ENCODE measurements around the gene ECE1.

The ECE1 gene

DNA sequence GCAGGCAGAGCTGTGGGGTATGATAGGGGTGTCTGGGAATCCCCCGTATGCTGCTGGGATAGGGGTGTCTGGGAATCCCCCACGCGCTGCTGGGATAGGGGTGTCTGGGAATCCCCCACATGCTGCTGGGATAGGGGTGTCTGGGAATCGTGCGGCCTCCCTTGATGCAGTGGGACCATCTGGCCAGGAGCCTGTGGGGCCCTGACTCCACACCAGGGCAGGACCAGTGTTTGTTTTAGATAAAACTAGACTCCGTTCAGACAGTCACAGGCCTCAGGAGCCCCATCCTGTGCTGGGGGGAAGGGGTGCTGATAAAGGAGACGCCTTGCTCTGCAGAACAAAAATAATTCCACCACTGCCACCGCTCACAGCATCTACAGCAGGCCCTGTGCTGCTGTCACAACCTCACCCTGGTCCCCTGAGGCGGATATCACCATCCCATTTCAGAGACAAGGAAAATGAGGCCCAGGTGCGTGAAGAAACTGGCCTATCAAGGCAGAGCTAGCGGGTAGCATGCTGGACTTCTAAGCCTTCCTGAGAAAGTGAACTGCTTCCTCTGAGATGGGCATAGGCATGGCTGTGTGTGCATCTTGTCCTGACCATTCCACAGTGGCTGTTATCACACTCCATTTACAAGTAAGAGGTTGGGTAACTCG is 24.0 kb downstream of the ECE1 start:
- DNase-seq = no peak

- DNase-seq = no peak
Measured at GRCh38 chr1:21265644-21266043, 24.6 kb downstream of the ECE1 start.

- no peak for DNase-seq
Measured at GRCh38 chr1:21264898-21265297, 25.4 kb downstream of the ECE1 start.

DNA sequence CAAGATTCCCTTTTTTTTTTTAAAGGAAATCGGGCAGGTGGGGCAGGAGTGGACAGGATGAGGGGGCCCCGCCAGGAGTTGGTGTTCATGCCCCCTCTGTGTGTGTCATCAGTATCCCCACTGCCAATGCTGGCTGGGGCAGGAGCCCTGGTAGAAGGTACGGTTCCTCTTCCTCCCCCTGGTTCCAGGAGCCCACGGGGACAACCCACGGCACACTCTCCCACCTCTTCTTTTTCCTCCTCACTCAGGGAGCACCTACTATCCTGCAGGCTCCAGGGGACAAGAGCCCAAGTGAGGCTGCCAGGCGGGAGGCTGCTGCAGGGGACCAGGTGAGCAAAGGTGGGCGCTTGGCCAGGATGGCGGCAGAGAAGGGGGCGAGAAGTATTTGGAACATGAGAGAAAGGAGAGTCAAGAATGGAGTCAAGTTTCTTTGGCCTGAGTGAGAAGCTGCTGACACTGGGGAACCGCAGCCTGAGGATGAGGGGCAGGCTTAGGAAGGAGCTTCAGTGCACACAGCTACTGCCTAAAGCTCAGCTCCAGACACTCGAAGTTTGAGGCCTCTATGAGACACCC is 26.5 kb downstream of the ECE1 start:
- no peak for DNase-seq

DNA sequence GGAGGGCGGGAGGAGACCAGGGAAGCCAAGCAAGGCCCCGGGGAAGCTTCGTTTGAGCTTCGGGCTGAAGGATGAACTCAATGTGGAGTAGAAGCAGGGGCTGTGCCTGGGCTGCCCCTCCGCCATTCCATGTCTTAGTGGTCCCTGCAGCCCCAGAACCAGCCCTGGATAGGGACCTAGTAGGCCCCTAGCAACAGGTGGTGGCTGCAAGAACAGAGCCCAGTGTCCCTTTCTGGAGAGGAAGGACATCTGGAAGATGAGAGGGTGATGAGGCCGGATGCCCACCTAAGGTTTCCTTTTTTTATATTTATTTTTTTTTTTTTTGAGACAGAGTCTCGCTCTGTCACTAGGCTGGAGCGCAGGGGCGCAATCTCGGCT is 27.2 kb downstream of the ECE1 start:
- DNase-seq = no peak

DNA sequence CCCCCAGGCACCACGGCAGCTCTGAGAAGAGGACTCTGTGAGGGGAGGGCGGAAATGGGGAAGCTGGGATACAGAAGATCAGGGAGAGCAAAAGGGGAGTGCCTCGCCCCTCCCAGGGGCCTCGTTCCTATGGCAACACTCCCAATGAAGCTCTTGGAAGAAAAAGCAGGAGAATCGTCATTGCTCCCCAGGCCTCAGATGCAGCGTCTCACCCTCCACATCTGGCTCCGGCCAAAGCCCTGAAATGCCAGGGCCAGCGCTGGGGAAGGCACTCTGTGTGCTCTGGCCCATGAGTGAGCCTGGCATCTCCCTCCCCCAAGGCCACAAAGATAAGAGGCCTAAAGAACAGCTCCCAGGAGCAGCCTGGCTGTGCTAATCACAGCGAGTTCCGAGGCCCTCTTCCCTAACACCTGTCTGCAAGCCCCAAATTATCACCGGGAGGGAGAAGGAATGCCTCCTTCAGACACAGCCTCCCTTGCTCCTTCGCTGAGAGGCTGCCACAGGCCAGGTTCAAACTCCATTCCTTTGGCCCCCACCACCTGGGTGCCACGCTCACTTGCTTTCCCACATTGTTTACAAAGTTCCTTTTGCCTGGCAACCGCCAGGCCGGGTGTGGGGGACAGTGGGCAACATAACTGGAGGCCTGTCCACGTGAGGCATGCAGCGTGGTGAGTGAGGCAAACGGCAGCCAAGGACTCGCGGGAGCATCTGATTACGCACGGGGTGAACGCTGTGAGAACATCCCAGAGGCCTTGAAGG is 27.8 kb downstream of the ECE1 start:
- no peak for DNase-seq

- DNase-seq = no peak
Measured at GRCh38 chr1:21261551-21262292, 28.5 kb downstream of the ECE1 start.

GRCh38 chr1:21260405-21261125 is 29.7 kb downstream of the ECE1 start:
- no peak for DNase-seq

- no peak for DNase-seq
Measured at GRCh38 chr1:21259316-21260076, 30.8 kb downstream of the ECE1 start.

- no peak for DNase-seq
Measured at GRCh38 chr1:21258331-21259134, 31.7 kb downstream of the ECE1 start.

DNA sequence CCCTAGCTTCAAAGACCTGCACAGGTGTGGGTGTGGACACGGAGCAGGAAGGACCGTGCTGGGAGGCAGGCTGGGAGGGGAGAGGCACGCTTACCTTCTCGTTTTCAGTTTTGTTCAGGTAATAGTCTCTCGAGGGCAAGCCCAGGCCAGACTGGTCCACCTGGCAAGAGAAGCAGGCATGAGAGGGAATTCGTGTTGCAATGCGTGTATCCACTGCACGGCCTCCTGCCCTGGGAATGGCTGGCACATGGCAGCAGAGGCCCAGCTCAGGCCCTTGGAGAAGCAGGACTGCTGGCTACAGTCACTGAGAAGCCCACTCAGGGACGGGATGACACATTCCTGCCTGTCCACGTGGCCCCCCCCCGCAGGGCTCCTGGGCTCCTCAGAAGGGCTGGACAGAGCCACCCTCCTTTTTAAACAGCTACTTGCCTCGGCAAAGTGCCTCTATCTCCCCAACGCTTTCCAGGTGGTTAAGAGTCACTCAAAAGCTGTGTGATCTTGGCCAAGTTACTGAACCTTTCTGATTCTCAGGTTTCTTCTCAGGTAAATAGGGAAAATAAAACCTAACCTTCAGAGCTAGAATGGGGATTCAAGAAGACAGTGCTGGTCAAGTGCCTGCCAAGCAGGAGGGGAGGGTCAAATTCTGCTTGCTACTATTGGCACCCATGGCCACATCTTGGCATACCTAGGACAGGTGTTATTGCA is 32.7 kb downstream of the ECE1 start:
- no peak for DNase-seq

GRCh38 chr1:21256776-21257175 is 33.5 kb downstream of the ECE1 start:
- DNase-seq = no peak

GRCh38 chr1:21255943-21256320 is 34.3 kb downstream of the ECE1 start:
- no peak for DNase-seq

- DNase-seq = peak; percentile 82
Measured at GRCh38 chr1:21255284-21255942, 34.9 kb downstream of the ECE1 start.

- DNase-seq = peak; percentile 98
Measured at GRCh38 chr1:21254335-21254951, 35.8 kb downstream of the ECE1 start.

- no peak for DNase-seq
Measured at GRCh38 chr1:21251773-21252471, 38.3 kb downstream of the ECE1 start.

GRCh38 chr1:21249940-21250493 is 40.2 kb downstream of the ECE1 start:
- DNase-seq = no peak

- DNase-seq = no peak
Measured at GRCh38 chr1:21247892-21248715, 42.2 kb downstream of the ECE1 start.

Measured in NCI-H446 treated with DMSO at 0.1 percent for 48 hours (cell line).